Epithelial cell of esophagus (primary cell): ENCODE measurements around the gene SH2D3A.
"Not testable (repeated sequence)": the region's sequence is repeated elsewhere in the genome, so short reads cannot be mapped to it uniquely, and the experiment has no call there.

ENCODE experiments used
- DNase-seq: peaks from one replicate; pipeline ENCODE4 v3.0.0; 2010; ENCODE audit warnings: low read depth
- H3K4me3 ChIP-seq: 2 replicates; pipeline ENCODE4 v1.5.1; 2011; ENCODE audit warnings: mild to moderate bottlenecking, low read length, control low read depth
- TF ChIP-seq, protein P1 (sequence below): IDR thresholded peaks from 2 replicates; pipeline ENCODE4 v1.5.1; 2011; ENCODE audit warnings: low read depth, mild to moderate bottlenecking, low read length, control low read depth, inconsistent platforms; ENCODE audit not compliant: insufficient read depth; ENCODE audit errors: missing control alignments

Gene SH2D3A

DNA sequence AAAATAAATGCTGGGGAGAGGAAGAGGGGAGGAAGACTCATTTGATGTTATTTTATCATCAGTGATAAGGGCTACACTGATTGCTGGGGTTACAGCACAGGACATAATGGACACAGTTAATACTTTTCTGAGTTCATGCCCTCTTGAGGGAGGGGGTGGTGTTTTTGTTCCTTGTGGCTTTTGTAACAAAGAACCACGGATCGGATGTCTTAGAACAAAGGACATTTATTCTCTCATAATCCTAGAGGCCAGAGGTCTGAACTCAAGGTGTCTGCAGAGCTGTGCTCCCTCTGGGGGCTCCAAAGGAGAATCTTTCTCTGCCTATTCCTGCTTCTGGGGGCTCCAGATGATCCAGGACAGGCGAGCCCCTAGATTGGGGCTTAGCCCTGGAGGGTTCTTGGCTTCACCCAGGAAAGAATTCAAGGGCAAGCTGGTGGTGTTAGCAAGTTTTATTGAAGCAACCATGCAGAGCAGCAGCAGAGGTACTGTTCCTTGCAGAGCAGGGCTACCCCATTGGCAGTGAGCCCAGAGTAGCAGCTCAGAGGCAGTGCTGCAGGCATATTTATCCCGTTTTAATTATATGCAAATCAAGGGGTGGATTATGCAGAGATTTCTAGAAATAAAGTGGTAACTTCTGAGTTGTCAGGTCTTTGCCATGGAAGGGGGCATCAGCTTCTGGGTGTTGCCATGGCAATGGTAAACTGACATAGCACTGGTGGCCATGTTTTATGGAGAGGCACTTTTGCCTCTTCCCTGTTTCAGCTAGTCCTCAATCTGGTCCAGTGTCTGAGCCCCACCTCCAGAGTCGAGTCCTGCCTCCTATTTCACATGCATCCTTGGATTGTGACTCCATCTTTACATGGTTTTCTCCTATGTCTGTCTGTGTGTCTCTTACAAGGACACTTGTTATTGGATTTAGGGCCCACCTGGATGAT, 23.2 kb upstream of the SH2D3A start:
- H3K4me3 ChIP-seq = no peak overlapping the region
- TF ChIP-seq, protein P1, sequence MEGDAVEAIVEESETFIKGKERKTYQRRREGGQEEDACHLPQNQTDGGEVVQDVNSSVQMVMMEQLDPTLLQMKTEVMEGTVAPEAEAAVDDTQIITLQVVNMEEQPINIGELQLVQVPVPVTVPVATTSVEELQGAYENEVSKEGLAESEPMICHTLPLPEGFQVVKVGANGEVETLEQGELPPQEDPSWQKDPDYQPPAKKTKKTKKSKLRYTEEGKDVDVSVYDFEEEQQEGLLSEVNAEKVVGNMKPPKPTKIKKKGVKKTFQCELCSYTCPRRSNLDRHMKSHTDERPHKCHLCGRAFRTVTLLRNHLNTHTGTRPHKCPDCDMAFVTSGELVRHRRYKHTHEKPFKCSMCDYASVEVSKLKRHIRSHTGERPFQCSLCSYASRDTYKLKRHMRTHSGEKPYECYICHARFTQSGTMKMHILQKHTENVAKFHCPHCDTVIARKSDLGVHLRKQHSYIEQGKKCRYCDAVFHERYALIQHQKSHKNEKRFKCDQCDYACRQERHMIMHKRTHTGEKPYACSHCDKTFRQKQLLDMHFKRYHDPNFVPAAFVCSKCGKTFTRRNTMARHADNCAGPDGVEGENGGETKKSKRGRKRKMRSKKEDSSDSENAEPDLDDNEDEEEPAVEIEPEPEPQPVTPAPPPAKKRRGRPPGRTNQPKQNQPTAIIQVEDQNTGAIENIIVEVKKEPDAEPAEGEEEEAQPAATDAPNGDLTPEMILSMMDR = no peak
- no peak for DNase-seq

DNA sequence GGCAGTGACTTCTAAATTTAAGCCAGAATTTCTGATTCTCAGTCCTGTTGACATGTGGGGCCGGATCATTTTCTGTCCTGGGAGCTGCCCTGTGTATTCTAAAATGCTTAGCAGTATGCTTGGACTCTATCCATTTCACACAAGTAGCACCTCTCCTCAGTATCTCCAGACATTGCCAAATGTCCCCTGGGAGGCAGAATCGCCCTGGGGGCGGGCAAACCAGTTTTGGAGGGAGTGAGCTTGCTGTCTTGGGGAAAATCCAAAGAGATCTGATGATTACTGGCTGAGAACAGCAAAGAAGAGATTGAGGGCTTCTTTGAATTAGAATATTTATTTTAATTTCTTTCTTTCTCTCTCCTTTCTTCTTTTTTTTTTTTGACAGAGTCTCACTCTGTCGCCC, 21.7 kb upstream of the SH2D3A start:
- no peak for DNase-seq
- TF ChIP-seq, protein P1 = no peak
- no peak overlapping the region for H3K4me3 ChIP-seq

DNA sequence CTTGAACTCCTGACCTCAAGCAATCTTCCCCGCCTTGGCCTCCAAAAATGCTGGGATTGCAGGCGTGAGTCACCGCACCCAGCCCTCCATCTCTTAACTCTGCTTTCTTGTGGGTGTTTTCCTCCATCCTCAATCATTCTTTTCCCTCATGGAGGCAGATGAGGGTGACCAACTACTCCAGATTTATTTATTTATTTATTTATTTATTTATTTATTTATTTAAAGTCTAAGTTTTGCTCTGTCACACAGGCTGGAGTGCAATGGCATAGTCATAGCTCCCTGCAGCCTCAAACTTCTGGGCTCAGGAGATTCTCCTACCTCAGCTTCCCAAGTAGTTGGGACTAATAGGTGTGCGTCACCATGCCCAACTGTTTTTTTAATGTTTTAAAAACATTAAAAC, 20.2 kb upstream of the SH2D3A start:
- no peak for DNase-seq
- TF ChIP-seq, protein P1 = no peak
- H3K4me3 ChIP-seq = no peak overlapping the region

DNA sequence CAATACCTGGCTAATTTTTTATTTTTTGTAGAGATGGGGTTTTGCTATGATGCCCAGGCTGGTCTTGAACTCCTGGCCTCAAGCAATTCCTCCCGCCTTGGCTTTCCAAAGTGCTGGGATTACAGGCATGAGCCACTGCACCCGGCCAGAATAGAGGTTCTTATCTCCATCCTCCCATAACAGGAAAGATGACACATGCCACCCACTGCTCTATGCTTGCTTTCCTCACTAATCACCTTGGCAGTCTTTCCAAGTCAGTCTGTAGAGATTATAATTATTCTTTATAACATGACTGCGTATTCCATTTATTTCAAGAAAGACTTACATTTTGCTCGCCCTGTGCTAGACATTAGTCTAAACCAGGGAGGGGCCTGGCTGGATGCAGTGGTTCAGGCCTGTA, 12.0 kb upstream of the SH2D3A start:
- H3K4me3 ChIP-seq = no peak overlapping the region
- no peak for DNase-seq
- TF ChIP-seq, protein P1 = no peak

DNA sequence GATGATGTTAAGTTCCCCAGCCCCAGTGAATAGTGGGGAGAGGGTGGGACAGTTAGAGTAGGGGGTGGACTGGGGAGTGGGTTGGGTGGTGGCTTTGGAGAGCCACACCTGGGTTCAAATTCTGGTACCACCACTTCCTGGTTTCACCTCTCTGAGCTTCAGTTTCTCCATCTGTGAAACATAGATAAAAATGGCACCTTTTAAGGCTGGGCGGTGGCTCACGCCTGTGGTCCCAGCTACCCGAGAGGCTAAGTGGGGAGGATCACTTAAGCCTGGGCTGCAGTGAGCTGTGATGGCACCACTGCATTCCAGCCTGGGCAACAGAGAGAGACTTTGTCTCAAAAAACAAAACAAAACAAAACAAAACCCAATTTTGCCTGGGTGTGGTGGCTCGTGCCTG, 11.2 kb upstream of the SH2D3A start:
- no peak overlapping the region for H3K4me3 ChIP-seq
- DNase-seq = no peak
- TF ChIP-seq, protein P1 = no peak

DNA sequence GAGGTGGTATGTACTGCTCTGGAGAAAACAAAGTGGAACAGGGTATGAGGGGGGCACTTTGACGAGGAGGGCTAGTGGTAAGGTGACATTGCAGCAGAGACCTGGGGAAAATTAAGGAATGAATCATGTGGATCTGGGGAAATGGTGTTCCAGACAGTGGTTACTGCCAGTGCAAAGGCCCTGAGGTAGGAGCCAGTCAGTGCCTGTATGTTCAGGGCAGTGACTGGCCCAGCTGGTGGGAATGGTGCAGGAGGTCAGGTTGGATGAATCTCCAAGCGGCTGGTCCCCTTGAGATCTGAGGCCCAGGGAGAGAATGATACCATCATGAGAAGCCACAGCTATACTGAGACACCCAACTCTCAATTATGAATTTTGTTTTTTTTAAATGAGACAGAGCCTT, 10.2 kb upstream of the SH2D3A start:
- TF ChIP-seq, protein P1 = no peak
- DNase-seq = no peak
- no peak overlapping the region for H3K4me3 ChIP-seq

DNA sequence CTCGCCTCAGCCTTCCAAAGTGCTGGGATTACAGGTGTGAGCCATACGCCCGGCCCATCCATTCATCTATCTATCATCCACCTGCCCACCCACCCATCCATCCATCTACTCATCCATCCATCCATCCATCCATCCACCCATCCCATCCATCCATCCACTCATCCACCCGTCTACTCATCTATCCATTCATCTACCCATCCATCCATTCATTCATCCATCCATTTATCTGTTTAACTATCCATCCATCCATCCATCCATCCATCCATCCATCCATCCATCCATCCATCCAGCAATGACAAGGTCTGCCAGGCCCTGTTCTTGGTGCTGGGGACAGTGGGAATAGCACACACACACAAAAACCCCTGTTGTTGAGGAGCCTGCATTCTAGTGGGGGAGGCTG, 9.8 kb upstream of the SH2D3A start:
- DNase-seq = no peak
- TF ChIP-seq, protein P1 = no peak
- no peak overlapping the region for H3K4me3 ChIP-seq

DNA sequence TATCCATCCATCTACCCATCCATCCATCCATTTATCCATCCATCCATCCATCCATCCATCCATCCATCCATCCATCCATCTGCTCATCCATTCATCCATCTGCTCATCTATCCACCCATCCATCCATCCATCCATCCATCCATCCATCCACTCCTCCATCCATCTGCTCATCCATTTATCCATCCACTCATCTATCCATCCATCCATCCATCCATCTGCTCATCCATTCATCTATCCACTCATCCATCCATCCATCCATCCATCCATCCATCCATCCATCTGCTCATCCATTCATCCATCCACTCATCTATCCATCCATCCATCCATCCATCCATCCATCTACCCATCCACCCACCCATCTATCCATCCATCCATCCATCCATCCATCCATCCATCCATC, 8.8 kb upstream of the SH2D3A start:
- H3K4me3 ChIP-seq, DNase-seq: not testable (repeated sequence)
